Ascending aorta (tissue), 2 donors: Measurements from ENCODE around the gene MSI2. TPM values are rescaled to one million over a fixed set of nuclear protein-coding genes. Genes with fewer than 3 reads are reported as not detected.

Experiments used
- DNase-seq, 2 donors: peaks; one replicate each; pipeline ENCODE4 v3.0.0-alpha.2; 2019; ENCODE audit warnings: low spot score in 2 of 2
- H3K27ac ChIP-seq, 2 donors: fragments of 200-600 bp; sonication (generic); one replicate each; pipeline ENCODE4 v1.5.1; 2016 to 2017; ENCODE audit warnings: mild to moderate bottlenecking in 1 of 2
- H3K27me3 ChIP-seq: fragments of 200-600 bp; sonication (generic); one replicate; pipeline ENCODE4 v1.5.1; 2017
- H3K36me3 ChIP-seq, 2 donors: fragments of 200-600 bp; sonication (generic); one replicate each; pipeline ENCODE4 v1.5.1; 2016
- H3K4me1 ChIP-seq, 2 donors: fragments of 200-600 bp; sonication (generic); one replicate each; pipeline ENCODE4 v1.5.1; 2016 to 2017; ENCODE audit warnings: mild to moderate bottlenecking in 1 of 2
- H3K4me3 ChIP-seq, 2 donors: fragments of 200-600 bp; sonication (generic); one replicate each; pipeline ENCODE4 v1.5.1; 2016 to 2017; ENCODE audit warnings: mild to moderate bottlenecking in 1 of 2
- H3K9me3 ChIP-seq, 2 donors: fragments of 200-600 bp; sonication (generic); one replicate each; pipeline ENCODE4 v1.5.1; 2016
- CTCF ChIP-seq, 3 experiments: fragments of 200-600 bp in 2 of 3; fragments of 450-650 bp in 1 of 3; sonication (generic) in 2 of 3; IDR thresholded peaks; one replicate each; pipeline ENCODE4 v1.5.1; 2016 to 2019; ENCODE audit warnings: antibody characterized with exemption in 3 of 3, mild to moderate bottlenecking in 1 of 3, moderate library complexity in 1 of 3
- intact Hi-C: fragments of 100-400 bp; cut with DNase I; formaldehyde crosslinking; loops from one replicate; pipeline ENCODE4 v1.15.1; 2023
- total RNA-seq: library from RNA; depleted of rRNA; stranded (reverse); fragments of >200 nt; gene quantifications from one replicate; pipeline ENCODE4 v1.1.0, GENCODE V29; 2016

Gene MSI2
- total RNA-seq, 1 donor from 2014 or later: 11.7 TPM

- Histone ChIP-seq H3K36me3 (peaks cover 0 to 10% of the 10 kb centered on the region in 2 donors), H3K4me1 (peaks cover 5% of the 10 kb centered on the region in 2 donors), H3K9me3 (no peaks in the 10 kb centered on the region), H3K4me3 (peak overlapping the region; percentile 92 to 93), H3K27ac (peak overlapping the region in 1 of 2 donors; percentile 1), H3K27me3 (no peaks in the 10 kb centered on the region)
- DNase-seq: no peak
- intact Hi-C loops: loop anchor here (2.0 to 5.0 kb wide), 7 partner anchors 99 to 1976 kb away; partner anchors contain the start of genes DYNLL2, MRPS23 and SRSF1
- TF ChIP-seq CTCF (IDR thresholded peaks at IDR 0.05): no peak
These were observed 1.9 kb downstream of the MSI2 start for GRCh38 chr17:57257895-57258851.

GRCh38 chr17:57259306-57259705, 3.0 kb downstream of the MSI2 start:
- intact Hi-C loops: loop anchor here (5.0 kb wide), 6 partner anchors 283 to 1977 kb away; partner anchors contain the start of genes DYNLL2, MRPS23 and SRSF1
- peaks cover 2 to 18% of the 10 kb centered on the region in 2 donors for H3K36me3 ChIP-seq
- no peaks in the 10 kb centered on the region for H3K9me3 ChIP-seq
- no peaks in the 10 kb centered on the region for H3K27me3 ChIP-seq
- no peak for TF ChIP-seq CTCF (IDR thresholded peaks at IDR 0.05)
- no peak overlapping the region for H3K27ac ChIP-seq
- H3K4me1 ChIP-seq: peaks cover 5% of the 10 kb centered on the region in 2 donors
- H3K4me3 ChIP-seq: peak overlapping the region in 1 of 2 donors; percentile 92
- DNase-seq: no peak

GRCh38 chr17:57259817-57260216, 3.5 kb downstream of the MSI2 start:
- Histone ChIP-seq H3K9me3 (no peaks in the 10 kb centered on the region), H3K4me1 (peaks cover 5% of the 10 kb centered on the region in 2 donors), H3K27ac (no peak overlapping the region), H3K4me3 (no peak overlapping the region), H3K36me3 (peaks cover 2 to 19% of the 10 kb centered on the region in 2 donors), H3K27me3 (no peaks in the 10 kb centered on the region)
- TF ChIP-seq CTCF (IDR thresholded peaks at IDR 0.05): no peak
- intact Hi-C loops: loop anchor here (5.0 kb wide), 6 partner anchors 282 to 1978 kb away; partner anchors contain the start of genes DYNLL2, MRPS23 and SRSF1
- DNase-seq: no peak

GRCh38 chr17:57260325-57261083, 4.2 kb downstream of the MSI2 start:
- TF ChIP-seq CTCF (IDR thresholded peaks at IDR 0.05): no peak
- intact Hi-C loops: no loop called here
- H3K27ac ChIP-seq: no peak overlapping the region
- no peak overlapping the region for H3K4me3 ChIP-seq
- H3K36me3 ChIP-seq: peaks cover 2 to 19% of the 10 kb centered on the region in 2 donors
- H3K9me3 ChIP-seq: no peaks in the 10 kb centered on the region
- peaks cover 5% of the 10 kb centered on the region in 2 donors for H3K4me1 ChIP-seq
- DNase-seq: no peak
- no peaks in the 10 kb centered on the region for H3K27me3 ChIP-seq

- H3K27me3 ChIP-seq: no peaks in the 10 kb centered on the region
- no peaks in the 10 kb centered on the region for H3K9me3 ChIP-seq
- DNase-seq: no peak
- peaks cover 5% of the 10 kb centered on the region in 2 donors for H3K4me1 ChIP-seq
- TF ChIP-seq CTCF (IDR thresholded peaks at IDR 0.05): no peak
- intact Hi-C loops: no loop called here
- H3K36me3 ChIP-seq: peaks cover 2 to 19% of the 10 kb centered on the region in 2 donors
- H3K4me3 ChIP-seq: no peak overlapping the region
- no peak overlapping the region for H3K27ac ChIP-seq
These were observed 4.8 kb downstream of the MSI2 start for GRCh38 chr17:57261084-57261461.
